SU-DHL-6 (cell line): ENCODE measurements around the gene ITIH5.

ENCODE experiments used
- H2AFZ ChIP-seq: fragments of 200-600 bp; sonication (generic); 2 replicates; pipeline ENCODE4 v1.6.1; 2014; ENCODE audit warnings: low read depth, mild to moderate bottlenecking, moderate library complexity, mixed read lengths, antibody characterized with exemption, low read length; ENCODE audit not compliant: severe bottlenecking
- H3F3A ChIP-seq: fragments of 200-600 bp; shearing (Covaris generic); 2 replicates; pipeline ENCODE4 v1.6.0; 2016; ENCODE audit warnings: antibody characterized with exemption, mild to moderate bottlenecking; ENCODE audit not compliant: insufficient read depth
- H3K27ac ChIP-seq: fragments of 200-600 bp; sonication (generic); 2 replicates; pipeline ENCODE4 v1.5.1; 2016; ENCODE audit warnings: low read depth, mild to moderate bottlenecking, low read length, moderate library complexity, mixed read lengths
- H3K27me3 ChIP-seq: fragments of 200-600 bp; sonication (generic), shearing (Covaris generic); 2 replicates; pipeline ENCODE4 v1.6.0; 2014; ENCODE audit warnings: mild to moderate bottlenecking, low read length
- H3K36me3 ChIP-seq: fragments of 200-600 bp; sonication (generic); 2 replicates; pipeline ENCODE4 v1.6.1; 2014; ENCODE audit warnings: mild to moderate bottlenecking, low read length, mixed read lengths
- H3K4me2 ChIP-seq: fragments of 300-600, 200-600 bp; shearing (Covaris generic), sonication (generic); 2 replicates; pipeline ENCODE4 v1.6.0; 2014; ENCODE audit warnings: low read length, low read depth, mild to moderate bottlenecking; ENCODE audit not compliant: poor library complexity, severe bottlenecking
- H3K4me3 ChIP-seq: fragments of 200-600 bp; sonication (generic); 2 replicates; pipeline ENCODE4 v1.5.1; 2014; ENCODE audit warnings: antibody characterized with exemption, low read length, mild to moderate bottlenecking, mixed read lengths; ENCODE audit not compliant: insufficient read depth, poor library complexity, severe bottlenecking
- H3K79me2 ChIP-seq: fragments of 200-600 bp; sonication (generic); 2 replicates; pipeline ENCODE4 v1.6.1; 2014; ENCODE audit warnings: mild to moderate bottlenecking, low read length, moderate library complexity; ENCODE audit not compliant: insufficient read depth
- H3K9ac ChIP-seq: fragments of 200-600 bp; sonication (generic); 2 replicates; pipeline ENCODE4 v1.7.0; 2014; ENCODE audit warnings: mild to moderate bottlenecking, low read length
- H3K9me2 ChIP-seq: fragments of 200-600 bp; sonication (generic); replicated peaks from 2 replicates; pipeline ENCODE4 v1.6.1; 2014; ENCODE audit warnings: low read length; ENCODE audit not compliant: insufficient read depth
- H3K9me3 ChIP-seq: fragments of 200-600 bp; sonication (generic); 2 replicates; pipeline ENCODE4 v1.6.1; 2014; ENCODE audit warnings: low read length, mixed read lengths; ENCODE audit not compliant: insufficient read depth
- H4K20me1 ChIP-seq: fragments of 200-600 bp; sonication (generic); 2 replicates; pipeline ENCODE4 v1.6.1; 2014; ENCODE audit warnings: low read depth, mild to moderate bottlenecking, antibody characterized with exemption, low read length, moderate library complexity, mixed read lengths
- EZH2phosphoT487 ChIP-seq: fragments of 200-600 bp; sonication (generic), shearing (Covaris generic); conservative IDR thresholded peaks from 2 replicates; pipeline ENCODE4 v1.6.1; 2018; ENCODE audit warnings: mild to moderate bottlenecking, antibody characterized with exemption, low read length, moderate library complexity, mixed read lengths
- TF ChIP-seq, protein P1 (sequence below): fragments of 200-600 bp; sonication (generic); IDR thresholded peaks from one replicate; pipeline ENCODE4 v1.5.1; 2017; ENCODE audit warnings: antibody characterized with exemption, mild to moderate bottlenecking, low read length, moderate library complexity; ENCODE audit not compliant: insufficient read depth, poor library complexity, severe bottlenecking

Gene ITIH5

DNA sequence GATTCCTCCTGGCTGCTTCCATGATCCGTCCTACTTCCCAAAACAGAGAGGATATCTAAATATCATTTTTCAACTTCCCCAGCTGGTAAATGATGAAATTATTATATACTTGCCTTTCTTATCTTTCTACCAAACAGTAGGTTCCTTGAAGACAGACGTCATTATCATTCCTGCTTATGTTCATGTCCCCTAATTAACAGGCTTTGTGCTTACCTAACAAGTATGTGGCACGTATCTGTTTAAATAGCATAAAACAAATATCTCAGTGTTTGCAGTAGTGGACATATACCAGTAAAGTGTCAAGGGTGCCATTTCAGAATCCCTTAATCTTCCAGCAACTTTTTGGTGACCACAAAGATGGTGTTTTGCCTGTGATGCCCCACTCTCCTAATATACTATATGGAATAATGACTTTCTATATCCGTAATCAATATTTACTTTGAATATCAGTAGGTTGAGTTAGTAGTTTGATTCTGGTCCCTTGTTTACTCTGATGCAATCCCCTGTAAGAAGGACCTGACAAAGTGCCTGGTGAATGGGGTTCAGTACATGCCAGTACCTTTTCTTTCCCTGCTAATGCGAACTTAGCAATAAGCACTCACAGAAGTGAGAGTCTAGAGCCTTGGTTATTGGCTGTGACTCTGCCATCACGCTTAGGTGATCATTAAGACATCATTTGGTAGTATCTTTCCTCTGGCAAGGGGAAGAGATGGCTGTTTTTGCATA lies 124.4 kb downstream of the ITIH5 start:
- H3K4me3 ChIP-seq = no peak overlapping the region
- H3K4me2 ChIP-seq = no peak overlapping the region
- H4K20me1 ChIP-seq = no peaks in the 10 kb centered on the region
- H3K27me3 ChIP-seq = no peaks in the 10 kb centered on the region
- H3K36me3 ChIP-seq = no peaks in the 10 kb centered on the region
- no peaks in the 10 kb centered on the region for H3K9me3 ChIP-seq
- H3K27ac ChIP-seq = no peak overlapping the region
- no peaks in the 10 kb centered on the region for H3K79me2 ChIP-seq
- no peaks in the 10 kb centered on the region for H3K9me2 ChIP-seq
- no peak overlapping the region for H2AFZ ChIP-seq
- no peak overlapping the region for H3K9ac ChIP-seq
- H3F3A ChIP-seq = no peaks in the 10 kb centered on the region
- TF ChIP-seq, protein P1, sequence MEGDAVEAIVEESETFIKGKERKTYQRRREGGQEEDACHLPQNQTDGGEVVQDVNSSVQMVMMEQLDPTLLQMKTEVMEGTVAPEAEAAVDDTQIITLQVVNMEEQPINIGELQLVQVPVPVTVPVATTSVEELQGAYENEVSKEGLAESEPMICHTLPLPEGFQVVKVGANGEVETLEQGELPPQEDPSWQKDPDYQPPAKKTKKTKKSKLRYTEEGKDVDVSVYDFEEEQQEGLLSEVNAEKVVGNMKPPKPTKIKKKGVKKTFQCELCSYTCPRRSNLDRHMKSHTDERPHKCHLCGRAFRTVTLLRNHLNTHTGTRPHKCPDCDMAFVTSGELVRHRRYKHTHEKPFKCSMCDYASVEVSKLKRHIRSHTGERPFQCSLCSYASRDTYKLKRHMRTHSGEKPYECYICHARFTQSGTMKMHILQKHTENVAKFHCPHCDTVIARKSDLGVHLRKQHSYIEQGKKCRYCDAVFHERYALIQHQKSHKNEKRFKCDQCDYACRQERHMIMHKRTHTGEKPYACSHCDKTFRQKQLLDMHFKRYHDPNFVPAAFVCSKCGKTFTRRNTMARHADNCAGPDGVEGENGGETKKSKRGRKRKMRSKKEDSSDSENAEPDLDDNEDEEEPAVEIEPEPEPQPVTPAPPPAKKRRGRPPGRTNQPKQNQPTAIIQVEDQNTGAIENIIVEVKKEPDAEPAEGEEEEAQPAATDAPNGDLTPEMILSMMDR = no peak
- no peak for TF ChIP-seq EZH2phosphoT487

DNA sequence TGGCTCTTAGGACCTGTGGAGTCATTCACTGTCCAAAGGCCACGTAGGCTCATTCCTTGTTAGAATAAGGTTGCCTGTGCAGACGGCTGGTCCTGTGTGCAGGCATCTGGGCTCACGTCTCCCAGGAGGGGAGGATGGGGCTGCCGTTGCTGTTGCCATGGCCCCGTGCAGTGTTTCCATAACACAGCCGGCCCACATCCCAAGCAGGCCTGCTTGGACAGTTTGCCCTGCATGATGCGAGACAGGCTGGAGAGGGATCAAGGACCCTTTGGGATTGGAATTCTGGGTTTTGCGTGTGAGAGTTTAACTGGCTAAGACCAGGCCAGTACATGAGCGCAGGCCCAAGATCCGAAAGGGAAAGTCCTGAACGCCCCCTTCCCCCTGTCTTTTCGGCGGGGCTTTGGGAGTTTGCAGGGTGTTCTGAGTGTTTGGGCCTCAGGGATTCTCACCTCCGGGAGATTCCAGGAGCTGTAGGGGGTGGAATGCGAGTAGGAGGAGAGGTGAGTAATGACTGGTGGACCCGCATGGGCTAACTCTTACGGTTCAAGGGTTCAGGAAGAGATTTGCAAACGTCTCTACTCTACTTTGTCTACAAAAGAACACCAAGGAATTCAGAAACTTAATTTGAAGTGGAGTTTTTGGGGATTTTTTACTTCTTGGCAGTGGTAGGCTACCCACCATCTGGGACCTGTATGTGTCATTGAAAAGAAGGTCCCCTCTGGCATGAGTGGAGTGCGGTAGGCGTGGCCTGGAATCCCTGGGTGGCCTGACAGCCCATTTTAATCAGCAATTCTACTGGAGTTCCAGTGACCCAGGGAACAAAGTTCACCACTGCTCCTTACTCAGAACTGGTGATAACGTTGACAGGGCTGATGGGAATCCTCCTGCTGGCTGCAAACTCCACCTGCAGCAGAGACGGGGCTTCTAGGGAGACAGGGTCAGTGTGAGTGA lies 125.4 kb downstream of the ITIH5 start:
- H3K4me3 ChIP-seq = no peak overlapping the region
- H3K27ac ChIP-seq = no peak overlapping the region
- no peaks in the 10 kb centered on the region for H3K27me3 ChIP-seq
- no peaks in the 10 kb centered on the region for H3K79me2 ChIP-seq
- no peaks in the 10 kb centered on the region for H3K9me3 ChIP-seq
- no peaks in the 10 kb centered on the region for H3F3A ChIP-seq
- no peaks in the 10 kb centered on the region for H3K36me3 ChIP-seq
- no peaks in the 10 kb centered on the region for H3K9me2 ChIP-seq
- TF ChIP-seq, protein P1 = no peak
- no peak for TF ChIP-seq EZH2phosphoT487
- no peaks in the 10 kb centered on the region for H4K20me1 ChIP-seq
- H3K9ac ChIP-seq = no peak overlapping the region
- no peak overlapping the region for H3K4me2 ChIP-seq
- no peak overlapping the region for H2AFZ ChIP-seq

DNA sequence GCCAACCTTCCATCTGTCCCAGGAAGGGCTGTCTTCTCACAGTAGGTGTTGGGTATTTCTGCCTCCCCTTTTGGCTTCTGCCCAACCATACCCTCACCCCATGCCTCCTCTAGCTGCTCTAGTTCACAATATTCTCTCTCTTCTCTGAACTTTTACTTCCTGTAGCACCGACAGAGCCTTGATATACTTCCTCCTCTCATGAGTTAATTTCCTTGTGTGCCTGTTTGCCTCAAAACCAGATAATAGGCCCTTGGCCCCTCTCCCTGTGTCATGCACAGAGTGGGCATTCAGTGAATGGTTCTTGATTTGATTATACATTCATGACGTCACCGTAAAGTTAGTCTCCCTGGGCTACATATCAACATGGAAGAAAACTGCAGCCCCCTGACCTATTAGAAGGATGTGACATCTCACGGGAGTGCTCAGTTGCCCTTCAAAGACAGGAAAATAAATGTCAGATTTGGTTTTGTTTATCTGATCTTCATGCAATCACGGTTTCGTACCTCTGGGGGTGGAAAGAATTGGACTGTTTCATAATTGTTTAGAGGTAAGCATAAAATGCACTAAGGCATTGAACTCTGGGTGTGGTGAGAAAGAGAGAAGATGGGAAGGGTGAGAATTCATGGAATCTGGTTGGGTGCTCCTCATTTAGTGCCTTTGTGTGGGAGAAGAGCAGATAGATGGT lies 127.7 kb downstream of the ITIH5 start:
- no peaks in the 10 kb centered on the region for H3K27me3 ChIP-seq
- H3K9ac ChIP-seq = no peak overlapping the region
- H3F3A ChIP-seq = no peaks in the 10 kb centered on the region
- no peak overlapping the region for H3K27ac ChIP-seq
- no peak overlapping the region for H3K4me3 ChIP-seq
- no peaks in the 10 kb centered on the region for H3K9me3 ChIP-seq
- H3K4me2 ChIP-seq = no peak overlapping the region
- H4K20me1 ChIP-seq = no peaks in the 10 kb centered on the region
- H3K9me2 ChIP-seq = no peaks in the 10 kb centered on the region
- H3K36me3 ChIP-seq = no peaks in the 10 kb centered on the region
- TF ChIP-seq, protein P1 = no peak
- TF ChIP-seq EZH2phosphoT487 = no peak
- no peaks in the 10 kb centered on the region for H3K79me2 ChIP-seq
- H2AFZ ChIP-seq = no peak overlapping the region
